Adrenal gland (tissue), 12 donors: ENCODE results near the gene TCEAL1. TPM values are rescaled to one million over a fixed set of nuclear protein-coding genes. Genes with fewer than 3 reads are reported as not detected.

Source experiments
- DNase-seq, 7 donors: peaks; one replicate each; pipeline ENCODE4 v3.0.0-alpha.2; 2019 to 2020
- H3K27ac ChIP-seq, 5 donors: fragments of 200-600 bp; sonication (generic) in 4 of 5; 1 replicate in 3 of 5; 2 replicates in 2 of 5; pipeline versions ENCODE4 v1.5.1 to v1.8.0; 2016 to 2020; ENCODE audit warnings: mild to moderate bottlenecking in 1 of 5
- H3K27me3 ChIP-seq: fragments of 200-600 bp; 2 replicates; pipeline ENCODE4 v1.8.0; 2021
- H3K36me3 ChIP-seq, 2 donors: fragments of 200-600 bp; replicated peaks in 1 of 2; 1 replicate in 1 of 2; 2 replicates in 1 of 2; pipeline versions ENCODE4 v1.5.1 to v1.8.0; 2018 to 2022
- H3K4me1 ChIP-seq, 2 donors: fragments of 200-600 bp; replicated peaks in 1 of 2; 1 replicate in 1 of 2; 2 replicates in 1 of 2; pipeline versions ENCODE4 v1.5.1 to v1.8.0; 2018 to 2021
- H3K4me3 ChIP-seq, 4 donors: fragments of 200-600 bp; sonication (generic) in 3 of 4; one replicate each; pipeline ENCODE4 v1.5.1; 2016 to 2018
- H3K9me3 ChIP-seq, 3 donors: fragments of 200-600 bp; sonication (generic) in 1 of 3; replicated peaks in 1 of 3; 1 replicate in 2 of 3; 2 replicates in 1 of 3; pipeline versions ENCODE4 v1.5.1 to v1.8.0; 2016 to 2021
- CTCF ChIP-seq, 6 experiments: fragments of 450-650 bp in 4 of 6; fragments of 200-600 bp in 2 of 6; sonication (generic) in 1 of 6; IDR thresholded peaks; 1 replicate in 5 of 6; 2 replicates in 1 of 6; pipeline versions ENCODE4 v1.5.1 to v1.8.0; 2016 to 2021; ENCODE audit warnings: antibody characterized with exemption in 6 of 6, mild to moderate bottlenecking in 2 of 6, moderate library complexity in 1 of 6
- POLR2A ChIP-seq, 2 donors: fragments of 450-650 bp; IDR thresholded peaks; one replicate each; pipeline ENCODE4 v1.6.1; 2017; ENCODE audit warnings: antibody characterized with exemption in 2 of 2, mild to moderate bottlenecking in 2 of 2, moderate library complexity in 1 of 2
- WGBS, 4 donors: extraction: QIAGEN DNeasy Blood & Tissue Kit in 2 of 4; methylation state at CpG; one replicate each; pipeline versions ENCODE4 v1.1.5 to v1.1.7; 2013 to 2017; 5-methylcytosine and 5-hydroxymethylcytosine counted together
- intact Hi-C, 2 donors: fragments of 100-400 bp; cut with DNase I; formaldehyde crosslinking; loops; one replicate each; pipeline versions ENCODE4 v1.14.1 to v1.15.0; 2022 to 2023
- polyA plus RNA-seq, 3 donors: library from polyadenylated mRNA; stranded (reverse); fragments of 200-250 nt in 2 of 3; fragments of 350-450 nt in 1 of 3; fragmentation: Illumina TruSeq in 1 of 3; extraction: RNeasy Lipid Tissue Mini Kit (QIAGEN cat#74804) in 1 of 3; gene quantifications; one replicate each; pipeline ENCODE4 v1.2.3, GENCODE V29; 2013 to 2014
- total RNA-seq, 9 donors: library from RNA; depleted of rRNA in 4 of 9; stranded (reverse); fragments of >200 nt in 4 of 9; fragments of 120-200 nt in 1 of 9; fragmentation: NEBNext Ultra II Directional in 1 of 9; extraction: Animal tissue kit (Norgen Biotek cat#: 25700) in 1 of 9; gene quantifications; one replicate each; pipeline versions ENCODE4 v1.1.0 to v1.2.4, GENCODE V29; 2013 to 2023
- donor health status: healthy with polysubstance abuse.
- donor health status: Bipolar disorder and iron deficiency.
- donor health status: DM: yes; HTN: yes; CAD: no.
- donor health status: DM: no; HTN: no; CAD: no.
- donor health status: DM: no; HTN: no; CAD: no.
- donor health status: DM: yes; HTN: yes; CAD: no.

TCEAL1 gene
- total and polyA plus RNA-seq, 12 donors, result 40.2 to 240 (median 70.4) TPM

- intact Hi-C loops, result loop anchor here in 1 of 2 donors (10.0 kb wide), 1 partner anchor 144 kb away; no protein-coding TSS in a partner anchor
- H3K4me3 ChIP-seq, result no peak overlapping the region
- H3K4me1 ChIP-seq, result no peaks in the 10 kb centered on the region
- no peak overlapping the region for H3K27ac ChIP-seq
- WGBS, 4 donors, result 75 to 87% (median 81%) methylated on average over 5 of the region's 5 CpGs
- H3K36me3 ChIP-seq, result peaks cover 0 to 55% of the 10 kb centered on the region in 2 donors
- TF ChIP-seq POLR2A (IDR thresholded peaks at IDR 0.05) (no peak), CTCF (IDR thresholded peaks at IDR 0.05) (no peak)
- H3K9me3 ChIP-seq, result no peaks in the 10 kb centered on the region
- DNase-seq, result no peak
- no peaks in the 10 kb centered on the region for H3K27me3 ChIP-seq
Observed at GRCh38 chrX:103678199-103678993, 49.6 kb downstream of the TCEAL1 start.

Other genes starting within 250 kb of the TCEAL1 start
- gene RAB40A, start 109.5 kb upstream of the TCEAL1 start, total RNA-seq, result 1 to 10 TPM in 6 of 9 donors, under 1 TPM in 3; 0.65 to 3.4 (median 1.3) TPM
- 1 to 10 TPM; 1.1 to 1.5 (median 1.1) TPM for gene RAB40A, start 109.5 kb upstream of the TCEAL1 start, polyA plus RNA-seq
- gene TCEAL4, start 43.5 kb upstream of the TCEAL1 start, total RNA-seq, result 100 to 1,000 TPM in 8 of 9 donors, 10 to 100 TPM in 1; 64.9 to 158 (median 135) TPM
- 100 to 1,000 TPM; 260 to 620 (median 476) TPM for gene TCEAL4, start 43.5 kb upstream of the TCEAL1 start, polyA plus RNA-seq
- 10 to 100 TPM; 14.5 to 66.7 (median 41.0) TPM for gene TCEAL3, start 21.0 kb upstream of the TCEAL1 start, total RNA-seq
- gene TCEAL3, start 21.0 kb upstream of the TCEAL1 start, polyA plus RNA-seq, result 100 to 1,000 TPM in 1 of 3 donors, 10 to 100 TPM in 2; 56.1 to 118 (median 87.1) TPM
- gene MORF4L2, start 57.7 kb downstream of the TCEAL1 start, total RNA-seq, result 100 to 1,000 TPM; 225 to 625 (median 375) TPM
- 100 to 1,000 TPM; 235 to 767 (median 243) TPM for gene MORF4L2, start 57.7 kb downstream of the TCEAL1 start, polyA plus RNA-seq
- gene TMEM31, start 81.9 kb downstream of the TCEAL1 start, total RNA-seq, result under 1 TPM in 3 of 9 donors, not detected in 6; 0.34 to 0.67 (median 0.55) TPM
- gene TMEM31, start 81.9 kb downstream of the TCEAL1 start, polyA plus RNA-seq, result under 1 TPM; 0.34 to 0.48 (median 0.46) TPM
- 10 to 100 TPM in 1 of 9 donors, 1 to 10 TPM in 7, under 1 TPM in 1; 0.17 to 10.6 (median 5.8) TPM for gene PLP1, start 147.9 kb downstream of the TCEAL1 start, total RNA-seq
- 1 to 10 TPM; 4.4 to 8.6 (median 6.3) TPM for gene PLP1, start 147.9 kb downstream of the TCEAL1 start, polyA plus RNA-seq
- 1 to 10 TPM in 8 of 9 donors, under 1 TPM in 1; 0.09 to 6.3 (median 2.1) TPM for gene RAB9B, start 203.3 kb downstream of the TCEAL1 start, total RNA-seq
- gene RAB9B, start 203.3 kb downstream of the TCEAL1 start, polyA plus RNA-seq, result 1 to 10 TPM in 2 of 3 donors, under 1 TPM in 1; 0.64 to 4.4 (median 1.1) TPM